Stimulated activated CD4-positive, alpha-beta T cell treated with anti-CD3 and anti-CD28 coated beads, Interleukin-1b, Interleukin-23, amount 100 ng/mL, for 24 hours (primary cell): Measurements from ENCODE around the gene TOP1.

Experiments
- DNase-seq, 4 experiments: peaks; one replicate each; pipeline ENCODE4 v3.0.0-alpha.2; 2020; ENCODE audit warnings: low read depth in 4 of 4, low spot score in 1 of 4

Gene TOP1

GRCh38 chr20:41142919-41143318, 114.3 kb downstream of the TOP1 start:
- no peak for DNase-seq

GRCh38 chr20:41143354-41143753, 114.7 kb downstream of the TOP1 start:
- DNase-seq, result no peak

GRCh38 chr20:41145317-41145716, 116.7 kb downstream of the TOP1 start:
- no peak for DNase-seq

DNA sequence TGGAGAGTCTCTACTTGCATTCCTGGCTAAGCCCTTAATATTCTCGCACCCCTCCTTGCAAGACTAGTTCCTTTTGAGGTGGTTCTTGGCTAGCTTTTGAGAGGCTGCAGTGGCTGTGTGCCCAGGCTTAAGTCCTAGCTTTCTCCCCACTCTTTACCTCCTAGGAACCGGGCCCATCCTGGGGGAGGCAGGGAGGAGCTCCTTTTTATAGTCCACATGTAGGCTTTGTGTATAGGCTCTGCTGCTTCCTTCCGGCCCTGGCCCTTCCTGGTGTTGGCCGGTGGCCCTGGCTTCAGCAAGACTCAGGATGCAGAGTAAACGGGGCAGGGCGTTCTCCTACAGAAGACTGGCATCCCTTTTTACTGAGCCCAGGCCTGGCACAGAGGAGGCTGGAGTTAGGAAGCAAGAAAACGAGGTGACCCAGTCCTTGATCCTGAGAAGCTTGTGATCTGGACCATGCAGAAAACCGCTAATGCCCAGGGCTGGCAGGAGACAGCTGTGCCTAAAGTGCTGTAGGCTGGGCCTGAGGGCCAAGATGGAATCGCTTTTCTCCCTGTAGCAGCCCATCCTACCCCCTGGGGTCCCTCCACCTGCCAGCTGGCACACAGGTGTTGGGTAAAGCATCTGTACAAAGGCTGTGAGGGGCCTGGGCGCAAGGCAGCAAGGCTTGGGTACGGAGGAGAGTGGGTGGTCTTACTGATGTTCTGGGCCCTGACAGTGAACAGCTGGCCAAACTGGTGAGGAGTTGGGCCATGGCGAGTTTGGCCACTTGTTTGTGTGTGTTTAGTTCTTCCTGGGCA, 117.4 kb downstream of the TOP1 start:
- DNase-seq, result no peak

DNA sequence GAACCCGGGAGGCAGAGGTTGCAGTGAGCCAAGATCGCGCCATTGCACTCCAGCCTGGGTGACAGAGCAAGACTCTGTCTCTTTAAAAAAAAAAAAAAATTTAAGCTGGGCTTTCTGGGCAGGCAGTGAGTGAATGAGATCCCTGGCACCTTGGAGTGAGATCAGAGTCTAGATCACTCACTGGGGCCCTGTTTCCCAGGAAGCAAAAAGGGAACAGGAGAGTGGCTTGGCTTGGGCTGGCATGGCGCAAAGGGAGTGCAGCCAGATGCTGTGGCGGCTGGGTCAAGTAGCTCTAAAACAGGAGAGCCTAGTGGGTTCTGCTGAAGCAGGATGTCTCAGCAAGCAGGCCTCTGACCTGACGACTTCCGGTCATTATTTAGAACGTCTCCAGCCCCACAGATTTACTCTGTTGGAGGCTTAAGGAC, 119.2 kb downstream of the TOP1 start:
- DNase-seq, result no peak

DNA sequence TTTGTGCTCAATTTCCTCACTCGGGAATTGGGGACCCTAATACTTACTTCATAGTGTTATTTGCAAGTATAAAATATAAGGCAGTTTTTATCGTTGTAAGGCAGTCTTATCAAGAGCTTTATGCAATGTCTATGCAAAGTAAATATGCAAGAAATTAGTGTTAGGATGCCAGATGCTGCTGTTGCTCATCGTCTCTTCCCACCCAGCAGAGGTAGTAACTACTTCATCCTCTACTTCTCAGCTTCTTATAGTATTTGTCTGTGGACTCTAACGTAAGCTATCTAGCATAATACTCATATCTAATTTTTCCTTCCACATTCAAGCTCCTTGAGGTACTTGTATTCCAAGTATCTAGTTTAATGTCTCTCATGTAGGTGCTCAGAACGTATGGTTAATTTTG, 120.3 kb downstream of the TOP1 start:
- DNase-seq, result no peak

- DNase-seq, result no peak
These were observed 122.0 kb downstream of the TOP1 start for GRCh38 chr20:41150664-41151063.

GRCh38 chr20:41151134-41151869, 122.7 kb downstream of the TOP1 start:
- no peak for DNase-seq

DNA sequence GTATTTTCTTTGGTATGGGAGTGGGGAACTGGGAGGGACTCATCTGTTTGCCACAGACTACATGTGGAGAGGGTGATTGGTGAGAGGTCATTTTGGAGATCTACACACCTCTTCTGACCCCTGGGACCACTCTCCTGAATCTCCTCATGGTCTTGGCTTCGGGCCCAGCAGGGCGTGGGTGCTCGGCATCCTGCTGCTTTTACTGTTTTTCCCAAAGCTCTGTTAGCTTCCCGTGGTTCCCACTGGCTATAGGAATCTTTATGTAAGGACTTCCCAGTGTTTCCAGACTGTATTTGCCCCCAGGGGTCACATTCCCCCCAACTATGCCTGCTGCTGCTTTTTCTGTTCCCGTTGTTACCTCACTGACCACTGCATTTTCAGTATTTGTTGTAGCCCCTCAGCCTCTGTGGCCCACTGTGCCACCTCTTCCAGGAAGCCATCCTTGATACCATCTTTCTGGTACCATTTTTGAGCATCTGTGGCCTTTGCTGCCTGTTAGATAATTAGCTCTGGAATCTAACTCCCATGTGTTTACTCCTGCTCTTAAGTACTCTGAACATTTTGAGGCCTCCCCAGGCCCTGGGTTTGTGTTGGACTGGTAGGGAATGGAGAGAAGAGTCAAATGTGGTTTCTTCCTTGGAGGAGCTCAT, 123.6 kb downstream of the TOP1 start:
- no peak for DNase-seq

DNA sequence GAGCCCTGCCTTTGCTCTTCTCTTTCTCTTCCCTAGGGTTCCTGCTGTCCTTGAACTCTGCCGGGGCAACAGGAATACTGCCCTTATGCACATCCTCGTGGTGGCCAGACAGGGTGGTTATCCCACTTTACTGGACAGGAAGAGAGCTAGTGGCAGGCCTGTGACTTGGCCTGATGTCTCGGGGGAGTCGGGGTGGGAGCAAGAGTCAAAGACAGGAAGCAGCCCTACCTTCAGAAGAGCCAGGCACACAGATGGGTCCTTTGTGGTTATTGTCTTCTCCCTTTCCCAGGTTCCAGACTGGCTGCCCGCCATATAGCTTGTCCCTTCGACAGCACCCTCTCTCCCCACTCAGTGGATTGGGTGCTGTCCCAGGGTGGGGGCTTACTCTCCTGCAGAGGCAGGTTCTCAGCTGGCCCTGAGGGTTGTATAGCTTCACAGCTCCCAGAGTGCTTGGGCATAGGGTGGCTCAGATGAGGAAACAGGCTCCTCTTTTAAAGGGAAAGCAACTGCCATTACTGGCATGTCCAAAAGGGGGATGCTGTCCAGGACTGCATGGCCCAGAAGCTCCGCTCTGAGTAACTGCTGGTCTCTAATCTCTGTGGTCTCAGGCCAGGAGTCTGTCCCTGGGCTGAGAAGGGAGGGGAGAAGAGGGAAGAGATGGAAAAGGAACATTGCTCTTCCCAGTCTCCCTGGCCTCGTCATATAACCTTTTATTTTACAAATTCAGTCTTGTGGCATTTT, 126.0 kb downstream of the TOP1 start:
- DNase-seq, result no peak

- no peak for DNase-seq
These were observed 126.6 kb downstream of the TOP1 start for GRCh38 chr20:41155261-41155660.

DNA sequence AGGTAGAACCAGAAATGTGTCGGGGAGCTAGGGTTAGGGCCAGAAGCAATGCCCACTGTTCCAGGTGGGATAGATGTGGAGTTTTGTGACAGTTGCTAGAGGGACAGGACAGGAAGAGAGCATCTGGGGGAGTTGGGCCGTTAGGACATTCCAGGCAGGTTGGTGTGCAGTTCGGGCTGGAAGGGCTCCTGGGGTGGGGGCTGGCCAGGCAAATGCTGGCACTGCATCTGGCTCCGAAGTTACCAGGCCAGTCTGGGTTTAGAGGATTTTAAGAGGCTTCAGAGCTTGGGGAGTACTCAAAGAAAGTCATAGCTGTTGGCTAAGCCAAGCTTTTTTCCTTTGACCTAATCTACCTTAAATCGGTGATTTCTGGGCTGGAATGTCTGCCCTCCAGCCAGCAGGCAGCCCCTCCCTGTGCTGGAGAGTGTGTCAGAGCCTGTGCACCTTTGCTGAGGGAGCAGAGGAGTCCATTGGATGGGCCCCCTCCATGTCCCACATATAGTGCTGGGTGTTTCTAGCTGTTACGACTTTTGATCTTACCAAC, 129.5 kb downstream of the TOP1 start:
- no peak for DNase-seq

GRCh38 chr20:41159547-41159946, 130.9 kb downstream of the TOP1 start:
- no peak for DNase-seq

- no peak for DNase-seq
These were observed 132.1 kb downstream of the TOP1 start for GRCh38 chr20:41160686-41161085.

GRCh38 chr20:41161886-41162285, 133.3 kb downstream of the TOP1 start:
- no peak for DNase-seq

GRCh38 chr20:41162396-41162795, 133.8 kb downstream of the TOP1 start:
- no peak for DNase-seq

DNA sequence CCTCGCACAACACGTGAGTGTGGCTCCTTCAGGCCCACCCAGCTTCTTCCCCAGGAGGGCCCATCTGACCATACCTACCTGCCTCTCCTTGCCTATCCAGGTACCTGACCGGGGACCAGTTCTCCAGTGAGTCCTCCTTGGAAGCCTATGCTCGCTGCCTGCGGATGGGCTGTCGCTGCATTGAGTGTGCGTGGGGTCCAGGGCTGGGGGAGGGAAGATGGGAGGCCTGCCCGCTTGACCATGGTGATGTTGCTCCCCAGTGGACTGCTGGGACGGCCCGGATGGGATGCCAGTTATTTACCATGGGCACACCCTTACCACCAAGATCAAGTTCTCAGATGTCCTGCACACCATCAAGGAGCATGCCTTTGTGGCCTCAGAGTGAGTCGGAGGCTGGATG, 135.2 kb downstream of the TOP1 start:
- no peak for DNase-seq

- DNase-seq, result no peak
These were observed 136.6 kb downstream of the TOP1 start for GRCh38 chr20:41165001-41165882.

DNA sequence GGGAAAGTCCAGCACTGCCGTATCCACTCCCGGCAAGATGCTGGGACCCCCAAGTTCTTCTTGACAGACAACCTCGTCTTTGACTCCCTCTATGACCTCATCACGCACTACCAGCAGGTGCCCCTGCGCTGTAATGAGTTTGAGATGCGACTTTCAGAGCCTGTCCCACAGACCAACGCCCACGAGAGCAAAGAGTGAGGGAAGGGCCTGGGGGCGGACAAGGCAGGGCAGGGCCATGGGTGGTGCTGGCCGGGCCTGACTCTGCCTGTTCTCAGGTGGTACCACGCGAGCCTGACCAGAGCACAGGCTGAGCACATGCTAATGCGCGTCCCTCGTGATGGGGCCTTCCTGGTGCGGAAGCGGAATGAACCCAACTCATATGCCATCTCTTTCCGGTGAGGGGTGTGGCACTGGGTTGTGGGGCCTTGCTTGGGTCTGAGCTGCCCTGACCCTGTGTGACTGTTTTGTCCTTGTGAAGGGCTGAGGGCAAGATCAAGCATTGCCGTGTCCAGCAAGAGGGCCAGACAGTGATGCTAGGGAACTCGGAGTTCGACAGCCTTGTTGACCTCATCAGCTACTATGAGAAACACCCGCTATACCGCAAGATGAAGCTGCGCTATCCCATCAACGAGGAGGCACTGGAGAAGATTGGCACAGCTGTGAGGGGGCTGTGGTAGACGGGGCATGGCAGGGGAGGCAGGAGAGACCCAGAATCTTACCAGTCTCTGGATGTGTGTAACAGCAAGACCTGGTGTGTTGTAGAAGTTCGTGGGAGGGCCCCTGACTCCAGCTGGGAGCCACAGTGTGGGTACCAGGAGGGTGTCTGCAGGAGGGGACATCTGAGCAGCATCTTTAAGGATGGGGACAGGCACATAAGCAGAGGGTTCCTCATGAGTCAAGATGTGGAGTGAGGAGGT, 137.8 kb downstream of the TOP1 start:
- DNase-seq, result no peak
